Measurements from ENCODE around the gene TECTB. TPM values are rescaled to one million over a fixed set of nuclear protein-coding genes. Genes with fewer than 3 reads are reported as not detected.

Gene TECTB
- total RNA-seq, 6 experiments from 2014 or later, result not detected

DNA sequence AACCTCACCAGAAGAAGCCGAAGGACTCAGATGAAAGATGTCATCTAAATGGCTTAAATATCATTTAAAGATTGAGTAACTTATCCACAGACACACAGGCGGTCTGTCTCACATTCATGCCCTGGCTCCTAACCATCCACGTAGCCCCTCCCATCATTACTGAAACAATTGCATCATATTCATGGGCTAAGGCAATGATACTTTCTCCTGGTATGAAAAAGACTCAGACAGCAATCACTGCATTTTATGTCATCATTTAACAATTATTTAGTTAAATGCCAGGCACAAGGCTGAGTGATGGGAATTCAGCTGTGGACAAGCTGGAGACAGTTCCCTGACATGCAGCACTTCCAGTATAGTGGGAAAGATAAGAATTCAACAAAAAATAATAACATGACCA is 11.2 kb upstream of the TECTB start:
- peaks cover 51% of the 10 kb centered on the region for H3K4me1 Mint-ChIP-seq (ENCODE audit: low read depth)
- DNase-seq, result peak; percentile 78
- H3K27me3 Mint-ChIP-seq (ENCODE audit: insufficient read depth), result peaks cover 2% of the 10 kb centered on the region; the same call in 1 of the 2 replicates
- TF ChIP-seq, protein P1, sequence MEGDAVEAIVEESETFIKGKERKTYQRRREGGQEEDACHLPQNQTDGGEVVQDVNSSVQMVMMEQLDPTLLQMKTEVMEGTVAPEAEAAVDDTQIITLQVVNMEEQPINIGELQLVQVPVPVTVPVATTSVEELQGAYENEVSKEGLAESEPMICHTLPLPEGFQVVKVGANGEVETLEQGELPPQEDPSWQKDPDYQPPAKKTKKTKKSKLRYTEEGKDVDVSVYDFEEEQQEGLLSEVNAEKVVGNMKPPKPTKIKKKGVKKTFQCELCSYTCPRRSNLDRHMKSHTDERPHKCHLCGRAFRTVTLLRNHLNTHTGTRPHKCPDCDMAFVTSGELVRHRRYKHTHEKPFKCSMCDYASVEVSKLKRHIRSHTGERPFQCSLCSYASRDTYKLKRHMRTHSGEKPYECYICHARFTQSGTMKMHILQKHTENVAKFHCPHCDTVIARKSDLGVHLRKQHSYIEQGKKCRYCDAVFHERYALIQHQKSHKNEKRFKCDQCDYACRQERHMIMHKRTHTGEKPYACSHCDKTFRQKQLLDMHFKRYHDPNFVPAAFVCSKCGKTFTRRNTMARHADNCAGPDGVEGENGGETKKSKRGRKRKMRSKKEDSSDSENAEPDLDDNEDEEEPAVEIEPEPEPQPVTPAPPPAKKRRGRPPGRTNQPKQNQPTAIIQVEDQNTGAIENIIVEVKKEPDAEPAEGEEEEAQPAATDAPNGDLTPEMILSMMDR (IDR thresholded peaks at IDR 0.05), result no peak
- H3K36me3 Mint-ChIP-seq (ENCODE audit: low read depth), result no peaks in the 10 kb centered on the region
- H3K9me3 Mint-ChIP-seq, result peaks cover 3% of the 10 kb centered on the region; the same call in 1 of the 2 replicates
- peak overlapping the region; percentile 67 for H3K27ac Mint-ChIP-seq
- no peak overlapping the region for H3K4me3 Mint-ChIP-seq

DNA sequence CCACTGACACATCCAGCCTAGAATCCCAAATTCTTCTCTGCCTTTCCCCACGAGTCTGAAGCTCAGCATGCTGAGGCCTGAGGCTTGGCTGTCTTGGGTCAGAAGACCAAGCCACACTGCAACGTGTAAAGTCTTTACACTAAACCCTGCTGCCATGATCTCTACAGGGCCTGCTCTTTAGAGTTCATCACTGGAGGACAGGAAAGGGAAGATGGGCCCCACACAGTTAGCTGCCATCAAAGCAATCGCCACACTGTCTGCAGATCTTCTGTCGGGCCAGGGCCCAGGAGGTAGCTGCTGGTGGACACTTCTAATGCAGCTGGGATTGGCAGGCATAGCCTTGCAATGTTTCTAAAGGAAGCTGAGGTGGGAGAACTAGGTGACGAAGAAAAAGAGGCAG is 8.4 kb upstream of the TECTB start:
- DNase-seq, result no peak
- no peak overlapping the region for H3K4me3 Mint-ChIP-seq
- no peaks in the 10 kb centered on the region for H3K36me3 Mint-ChIP-seq (ENCODE audit: low read depth)
- TF ChIP-seq, protein P1 (IDR thresholded peaks at IDR 0.05), result no peak
- H3K27me3 Mint-ChIP-seq (ENCODE audit: insufficient read depth), result peaks cover 2% of the 10 kb centered on the region; the same call in 1 of the 2 replicates
- no peaks in the 10 kb centered on the region for H3K9me3 Mint-ChIP-seq
- H3K27ac Mint-ChIP-seq, result no peak overlapping the region
- H3K4me1 Mint-ChIP-seq (ENCODE audit: low read depth), result peaks cover 55% of the 10 kb centered on the region

DNA sequence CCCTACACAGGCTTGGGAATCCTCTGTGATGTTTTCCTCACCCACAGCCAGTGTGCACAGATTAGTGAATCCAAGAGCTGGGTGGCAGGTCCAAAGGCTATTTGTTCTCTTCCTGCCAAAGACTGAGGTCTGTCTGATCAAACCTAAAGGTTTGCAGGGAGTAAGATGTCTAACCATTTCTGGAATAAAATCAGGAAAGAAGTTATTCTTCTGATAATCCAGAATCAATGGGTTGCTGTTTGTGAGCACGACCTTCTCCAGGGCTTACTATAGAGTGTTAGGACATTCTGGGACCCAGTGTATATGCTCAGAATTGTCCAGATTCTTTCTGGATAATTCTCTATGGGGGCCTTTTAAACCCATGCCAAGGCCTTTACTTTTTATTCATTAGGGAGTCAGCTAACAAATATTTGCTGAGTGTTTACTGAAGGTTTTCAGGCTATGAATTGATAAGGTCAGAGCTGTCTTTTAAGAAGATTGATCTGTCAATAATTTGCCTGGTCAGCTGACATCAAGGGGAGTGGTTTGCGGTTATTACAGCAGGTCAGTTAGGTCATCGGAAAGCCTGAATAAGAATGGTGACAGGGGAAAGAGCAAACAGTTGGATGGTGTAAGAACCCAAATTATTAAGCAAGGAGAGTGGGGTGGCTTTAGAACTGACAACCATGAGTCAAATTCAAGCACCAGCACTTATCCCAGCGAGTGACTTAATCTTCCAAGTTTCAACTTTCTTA is 7.5 kb upstream of the TECTB start:
- no peaks in the 10 kb centered on the region for H3K9me3 Mint-ChIP-seq
- TF ChIP-seq, protein P1 (IDR thresholded peaks at IDR 0.05), result no peak
- no peak for DNase-seq
- no peaks in the 10 kb centered on the region for H3K36me3 Mint-ChIP-seq (ENCODE audit: low read depth)
- peaks cover 57% of the 10 kb centered on the region for H3K4me1 Mint-ChIP-seq (ENCODE audit: low read depth)
- H3K27me3 Mint-ChIP-seq (ENCODE audit: insufficient read depth), result peaks cover 2% of the 10 kb centered on the region; the same call in 1 of the 2 replicates
- no peak overlapping the region for H3K4me3 Mint-ChIP-seq
- H3K27ac Mint-ChIP-seq, result no peak overlapping the region

DNA sequence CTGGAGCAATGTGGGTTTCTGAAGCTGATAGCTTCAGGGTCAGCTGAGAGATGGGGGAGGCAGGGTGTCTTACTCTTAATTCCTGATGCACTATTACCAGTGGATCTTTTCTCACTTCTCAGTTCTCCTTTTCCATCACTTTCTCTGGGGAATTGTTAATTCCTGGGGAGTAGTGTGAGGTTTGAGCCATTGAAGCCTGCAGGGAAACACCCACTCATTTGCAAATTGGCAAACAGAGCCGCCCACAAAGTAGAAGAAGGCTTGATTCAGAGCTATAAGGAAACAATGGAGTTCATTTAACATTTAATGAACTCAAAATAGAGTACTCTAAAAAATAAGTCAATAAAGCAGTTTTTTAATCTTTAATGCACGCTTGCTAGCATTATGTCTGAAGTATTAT is 4.3 kb upstream of the TECTB start:
- Mint-ChIP-seq H3K27ac (no peak overlapping the region; the same call in 1 of the 2 replicates), H3K4me1 (ENCODE audit: low read depth) (peaks cover 46% of the 10 kb centered on the region), H3K4me3 (no peak overlapping the region), H3K36me3 (ENCODE audit: low read depth) (no peaks in the 10 kb centered on the region), H3K9me3 (no peaks in the 10 kb centered on the region), H3K27me3 (ENCODE audit: insufficient read depth) (peaks cover 2% of the 10 kb centered on the region)
- no peak for DNase-seq
- TF ChIP-seq, protein P1 (IDR thresholded peaks at IDR 0.05), result no peak

DNA sequence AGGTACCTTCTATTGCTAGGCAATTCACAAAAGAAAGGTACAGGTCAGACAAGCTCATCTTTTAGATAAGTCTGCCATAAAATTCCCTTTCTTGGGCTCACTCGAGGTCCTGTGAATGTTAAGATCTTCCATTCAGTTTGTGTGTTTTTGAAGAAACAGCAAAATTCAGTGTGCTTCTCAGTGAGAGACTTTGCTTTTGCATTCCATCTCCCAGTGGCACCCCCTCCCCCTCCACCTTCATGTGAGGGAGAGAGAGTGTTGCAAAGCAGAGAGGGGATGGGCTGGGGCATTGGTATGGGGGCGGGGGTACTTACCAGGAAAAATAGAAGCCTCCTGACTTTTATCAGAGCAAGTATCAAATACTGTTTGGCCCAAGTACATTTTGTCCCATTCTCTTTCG is 3.8 kb upstream of the TECTB start:
- Mint-ChIP-seq H3K36me3 (ENCODE audit: low read depth) (no peaks in the 10 kb centered on the region), H3K27ac (no peak overlapping the region), H3K4me3 (no peak overlapping the region), H3K9me3 (no peaks in the 10 kb centered on the region), H3K27me3 (ENCODE audit: insufficient read depth) (peaks cover 2% of the 10 kb centered on the region), H3K4me1 (ENCODE audit: low read depth) (peaks cover 46% of the 10 kb centered on the region)
- TF ChIP-seq, protein P1 (IDR thresholded peaks at IDR 0.05), result no peak
- DNase-seq, result no peak

All from HFFc6 (cell line).